SK-N-SH treated with all-trans-retinoic acid at 6 μM for 48 hours (cell line): ENCODE results near the gene STX19.

Source experiments
- ATAC-seq: fragments of 200-7000 bp; cut with Tn5 transposase; 3 replicates; pipeline ENCODE4 v1.9.1; 2020; ENCODE audit warnings: mild to moderate bottlenecking, moderate library complexity
- ARNTL ChIP-seq: fragments of 450-650 bp; formaldehyde crosslinking; IDR thresholded peaks from 2 replicates; pipeline ENCODE4 v1.5.0; 2020; ENCODE audit warnings: low read depth, mild to moderate bottlenecking, moderate library complexity, borderline replicate concordance
- BACH2 ChIP-seq: fragments of 250-450 bp; sonication (Bioruptor Pico); IDR thresholded peaks from 2 replicates; pipeline ENCODE4 v1.9.0; 2021; ENCODE audit warnings: mild to moderate bottlenecking, borderline replicate concordance
- CREB5 ChIP-seq: fragments of 250-450 bp; sonication (Bioruptor Pico); IDR thresholded peaks from 2 replicates; pipeline ENCODE4 v1.5.1; 2020; ENCODE audit warnings: low read depth, mild to moderate bottlenecking, moderate library complexity
- CSDC2 ChIP-seq: fragments of 250-450 bp; sonication (Bioruptor Pico); IDR thresholded peaks from 2 replicates; pipeline ENCODE4 v1.5.0; 2020; ENCODE audit warnings: mild to moderate bottlenecking, moderate library complexity
- CSRNP3 ChIP-seq: fragments of 250-450 bp; sonication (Bioruptor Pico); IDR thresholded peaks from 2 replicates; pipeline ENCODE4 v1.5.1; 2021; ENCODE audit warnings: mild to moderate bottlenecking, moderate library complexity
- ESRRG ChIP-seq: fragments of 250-450 bp; sonication (Bioruptor Pico); IDR thresholded peaks from 2 replicates; pipeline ENCODE4 v1.6.1; 2021; ENCODE audit warnings: mild to moderate bottlenecking
- GLIS3 ChIP-seq: fragments of 250-450 bp; sonication (Bioruptor Pico); IDR thresholded peaks from 2 replicates; pipeline ENCODE4 v1.5.0; 2020; ENCODE audit warnings: mild to moderate bottlenecking, moderate library complexity
- ISL1 ChIP-seq: fragments of 250-450 bp; sonication (Bioruptor Pico); IDR thresholded peaks from 2 replicates; pipeline ENCODE4 v2.1.2; 2022; ENCODE audit warnings: mild to moderate bottlenecking, moderate library complexity
- OSR1 ChIP-seq: fragments of 250-450 bp; sonication (Bioruptor Pico); IDR thresholded peaks from 2 replicates; pipeline ENCODE4 v1.8.0; 2022; ENCODE audit warnings: moderate library complexity, mild to moderate bottlenecking, inconsistent platforms
- PATZ1 ChIP-seq: fragments of 250-450 bp; sonication (Bioruptor Pico); IDR thresholded peaks from 2 replicates; pipeline ENCODE4 v1.8.0; 2020; ENCODE audit warnings: mild to moderate bottlenecking, moderate library complexity, borderline replicate concordance
- POU6F1 ChIP-seq: fragments of 250-450 bp; sonication (Bioruptor Pico); IDR thresholded peaks from 2 replicates; pipeline ENCODE4 v1.8.0; 2021; ENCODE audit warnings: low read depth, mild to moderate bottlenecking, moderate library complexity, borderline replicate concordance
- PPARA ChIP-seq: fragments of 250-450 bp; sonication (Bioruptor Pico); IDR thresholded peaks from 2 replicates; pipeline ENCODE4 v1.5.0; 2020; ENCODE audit warnings: mild to moderate bottlenecking, borderline replicate concordance
- RARB ChIP-seq: fragments of 250-450 bp; sonication (Bioruptor Pico); IDR thresholded peaks from 2 replicates; pipeline ENCODE4 v1.8.0; 2021; ENCODE audit warnings: mild to moderate bottlenecking, moderate library complexity
- SNAI2 ChIP-seq: fragments of 250-450 bp; sonication (Bioruptor Pico); IDR thresholded peaks from 2 replicates; pipeline ENCODE4 v1.5.0; 2020; ENCODE audit warnings: mild to moderate bottlenecking, moderate library complexity
- TCF4 ChIP-seq: fragments of 250-450 bp; sonication (Bioruptor Pico); IDR thresholded peaks from 2 replicates; pipeline ENCODE4 v1.8.0; 2021; ENCODE audit warnings: mild to moderate bottlenecking, moderate library complexity, borderline replicate concordance
- TOX ChIP-seq: fragments of 250-450 bp; sonication (Bioruptor Pico); IDR thresholded peaks from 2 replicates; pipeline ENCODE4 v1.8.0; 2021; ENCODE audit warnings: mild to moderate bottlenecking, moderate library complexity, borderline replicate concordance
- TSHZ2 ChIP-seq: fragments of 250-450 bp; sonication (Bioruptor Pico); IDR thresholded peaks from 2 replicates; pipeline ENCODE4 v1.5.0; 2020; ENCODE audit warnings: mild to moderate bottlenecking, moderate library complexity
- ZC3H10 ChIP-seq: fragments of 250-450 bp; sonication (Bioruptor Pico); IDR thresholded peaks from 2 replicates; pipeline ENCODE4 v1.5.1; 2021; ENCODE audit warnings: mild to moderate bottlenecking, moderate library complexity
- ZFP3 ChIP-seq: fragments of 250-450 bp; sonication (Bioruptor Pico); IDR thresholded peaks from 2 replicates; pipeline ENCODE4 v1.5.0; 2020; ENCODE audit warnings: mild to moderate bottlenecking, moderate library complexity
- ZFP30 ChIP-seq: fragments of 450-650 bp; formaldehyde crosslinking; IDR thresholded peaks from 2 replicates; pipeline ENCODE4 v1.5.0; 2022; ENCODE audit warnings: mild to moderate bottlenecking, moderate library complexity
- ZNF565 ChIP-seq: fragments of 450-650 bp; formaldehyde crosslinking; conservative IDR thresholded peaks from 2 replicates; pipeline ENCODE4 v1.5.0; 2020; ENCODE audit warnings: low read depth, mild to moderate bottlenecking, moderate library complexity
- ZNF70 ChIP-seq: fragments of 450-650 bp; formaldehyde crosslinking; IDR thresholded peaks from 2 replicates; pipeline ENCODE4 v1.5.0; 2020; ENCODE audit warnings: mild to moderate bottlenecking, moderate library complexity
- ZNF8 ChIP-seq: fragments of 450-650 bp; formaldehyde crosslinking; IDR thresholded peaks from 2 replicates; pipeline ENCODE4 v1.5.0; 2020; ENCODE audit warnings: mild to moderate bottlenecking, moderate library complexity

STX19 gene

GRCh38 chr3:94012185-94012584, 16.2 kb downstream of the STX19 start (continued):
- TF ChIP-seq TOX (CRISPR knock-in tag) (no peak), ZFP30 (CRISPR knock-in tag) (no peak)

- no peak for ATAC-seq
- no peak for TF ChIP-seq CSDC2
- no peak for TF ChIP-seq ZFP3 (CRISPR knock-in tag)
- TF ChIP-seq ESRRG = no peak
- no peak for TF ChIP-seq ZFP30 (CRISPR knock-in tag)
Observed at GRCh38 chr3:94011233-94011711, 17.1 kb downstream of the STX19 start.

GRCh38 chr3:94009608-94010007, 18.8 kb downstream of the STX19 start:
- no peak; the same call in 2 of the 3 replicates for ATAC-seq
- TF ChIP-seq OSR1 (CRISPR knock-in tag) = no peak
- TF ChIP-seq PPARA = no peak
- no peak for TF ChIP-seq ZFP3 (CRISPR knock-in tag)
- no peak for TF ChIP-seq ZNF565 (CRISPR knock-in tag)
- TF ChIP-seq CREB5 (CRISPR knock-in tag) = no peak
- TF ChIP-seq SNAI2 (CRISPR knock-in tag) = no peak
- TF ChIP-seq POU6F1 (CRISPR knock-in tag) = no peak
- no peak for TF ChIP-seq ZFP30 (CRISPR knock-in tag)
- peak; percentile 63; the same call in 1 of the 2 replicates for TF ChIP-seq TSHZ2 (CRISPR knock-in tag)
- peak; percentile 57 for TF ChIP-seq ISL1
- TF ChIP-seq TOX (CRISPR knock-in tag) = no peak
- TF ChIP-seq PATZ1 = peak; percentile 26; the same call in 1 of the 2 replicates
- peak; percentile 85 for TF ChIP-seq TCF4 (CRISPR knock-in tag)
- TF ChIP-seq ARNTL (CRISPR knock-in tag) = no peak
- TF ChIP-seq GLIS3 (CRISPR knock-in tag) = no peak
- no peak for TF ChIP-seq ESRRG
- TF ChIP-seq RARB (CRISPR knock-in tag) = no peak

GRCh38 chr3:94008253-94008652, 20.1 kb downstream of the STX19 start:
- no peak for ATAC-seq
- TF ChIP-seq ZFP3 (CRISPR knock-in tag) (no peak), BACH2 (CRISPR knock-in tag) (no peak), ZNF8 (no peak), RARB (CRISPR knock-in tag) (no peak), ZC3H10 (CRISPR knock-in tag) (no peak), CSRNP3 (CRISPR knock-in tag) (no peak), PPARA (no peak), TOX (CRISPR knock-in tag) (no peak), CSDC2 (no peak), TCF4 (CRISPR knock-in tag) (no peak), ZNF70 (no peak), PATZ1 (no peak), GLIS3 (CRISPR knock-in tag) (no peak), OSR1 (CRISPR knock-in tag) (no peak), ARNTL (CRISPR knock-in tag) (no peak)
